Activated naive CD4-positive, alpha-beta T cell treated with Interleukin-2 at 50 U/mL for 16 hours (primary cell): ENCODE data around the gene SPAAR.

ENCODE experiments used
- DNase-seq: peaks from one replicate; pipeline ENCODE4 v3.0.0-alpha.2; 2020

SPAAR gene

DNA sequence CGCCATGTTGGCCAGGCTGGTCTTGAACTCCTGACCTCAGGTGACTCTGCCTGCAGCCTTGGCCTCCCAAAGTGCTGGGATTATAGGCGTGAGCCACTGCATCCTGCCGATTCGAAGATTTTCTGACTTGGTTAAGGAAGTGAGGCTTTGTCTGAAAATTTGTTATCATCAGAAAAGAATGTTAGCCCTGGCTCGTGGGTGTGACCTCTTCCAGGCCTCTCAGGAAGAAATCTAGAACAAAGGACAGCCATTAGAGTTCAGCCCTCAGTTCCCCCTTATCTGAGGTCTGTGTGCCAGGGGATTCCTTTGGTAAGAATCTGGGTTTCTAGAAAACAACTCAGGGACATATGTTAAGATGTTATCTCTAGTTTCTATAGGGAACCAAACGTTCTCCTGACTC is 42.4 kb downstream of the SPAAR start:
- no peak for DNase-seq

DNA sequence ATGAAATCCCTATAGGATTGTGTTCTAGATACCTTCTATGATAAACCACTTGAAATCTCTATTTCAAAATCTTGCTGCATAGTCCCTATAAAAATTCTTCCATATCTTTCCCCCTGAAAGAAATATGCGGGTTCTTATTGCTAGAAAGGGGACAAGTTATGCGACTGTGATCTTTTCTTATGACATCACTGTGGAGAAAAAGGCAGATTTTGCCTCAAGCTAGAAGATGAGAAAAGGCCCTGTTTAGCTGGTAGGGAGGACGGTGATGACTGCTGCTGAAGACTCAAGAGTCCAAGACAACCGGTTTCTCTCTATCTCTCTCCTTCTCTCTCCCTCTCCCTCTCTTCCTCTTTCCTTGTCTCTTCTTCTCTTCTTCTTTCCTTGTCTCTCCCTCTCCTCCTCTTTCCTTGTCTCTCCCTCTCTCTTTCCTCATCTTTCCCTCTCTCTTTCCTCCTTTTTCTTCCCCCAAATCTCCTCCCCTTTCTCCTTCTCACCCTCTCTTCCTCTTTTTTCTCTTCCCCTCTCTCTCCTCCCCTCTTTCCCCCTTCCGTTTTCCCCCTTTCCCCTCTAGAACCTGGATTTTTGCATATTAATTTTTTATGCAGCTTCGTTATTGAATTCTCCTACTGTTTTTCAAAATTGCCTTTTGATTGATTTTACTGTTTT is 43.4 kb downstream of the SPAAR start:
- no peak for DNase-seq

DNA sequence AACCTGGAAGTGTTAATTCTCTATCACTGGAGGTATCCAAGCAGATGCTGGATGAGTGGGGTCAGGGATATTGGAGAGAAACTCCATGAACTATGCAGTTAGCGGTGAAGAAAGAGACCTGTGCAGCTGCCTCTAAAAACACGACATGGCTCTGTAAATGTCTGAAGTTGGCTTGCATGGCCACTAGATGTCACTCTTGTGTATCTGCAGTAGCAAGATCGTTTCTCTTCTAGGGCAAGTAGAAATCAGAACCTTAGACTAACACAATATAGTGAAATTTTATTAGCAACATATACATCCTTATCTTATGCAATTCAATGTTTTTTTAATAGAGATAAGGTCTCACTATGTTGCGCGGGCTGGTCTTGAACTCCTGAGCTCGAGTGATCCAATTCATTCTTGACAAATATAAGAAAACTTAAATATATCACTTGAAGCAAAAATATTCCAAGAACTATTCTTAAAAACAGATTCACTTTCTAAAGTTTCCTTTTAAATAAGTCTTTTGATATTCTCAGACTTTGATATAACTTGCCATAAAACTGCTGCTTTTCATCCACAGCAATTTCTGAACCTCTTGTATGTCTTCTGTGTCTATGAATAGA is 45.8 kb downstream of the SPAAR start:
- peak; percentile 43 for DNase-seq

DNA sequence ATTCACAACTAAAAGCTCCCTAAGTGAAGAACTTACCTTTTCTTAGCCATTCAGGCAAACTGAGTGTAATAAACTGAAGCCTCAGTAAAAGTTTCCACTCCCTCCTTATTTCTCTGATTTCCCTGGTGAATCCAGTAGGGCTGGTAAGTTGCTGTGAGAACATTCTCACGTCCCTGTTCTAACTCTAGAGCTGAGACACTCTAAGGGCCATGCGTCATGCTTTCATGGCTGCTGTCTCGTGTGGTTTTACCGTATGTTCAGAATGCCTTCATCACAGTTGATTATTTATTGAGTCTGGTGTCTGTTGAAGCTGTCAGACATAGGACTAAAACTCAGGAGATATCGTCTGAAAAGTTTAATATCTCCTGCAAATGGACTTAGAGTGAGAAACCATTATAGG is 47.4 kb downstream of the SPAAR start:
- no peak for DNase-seq

DNA sequence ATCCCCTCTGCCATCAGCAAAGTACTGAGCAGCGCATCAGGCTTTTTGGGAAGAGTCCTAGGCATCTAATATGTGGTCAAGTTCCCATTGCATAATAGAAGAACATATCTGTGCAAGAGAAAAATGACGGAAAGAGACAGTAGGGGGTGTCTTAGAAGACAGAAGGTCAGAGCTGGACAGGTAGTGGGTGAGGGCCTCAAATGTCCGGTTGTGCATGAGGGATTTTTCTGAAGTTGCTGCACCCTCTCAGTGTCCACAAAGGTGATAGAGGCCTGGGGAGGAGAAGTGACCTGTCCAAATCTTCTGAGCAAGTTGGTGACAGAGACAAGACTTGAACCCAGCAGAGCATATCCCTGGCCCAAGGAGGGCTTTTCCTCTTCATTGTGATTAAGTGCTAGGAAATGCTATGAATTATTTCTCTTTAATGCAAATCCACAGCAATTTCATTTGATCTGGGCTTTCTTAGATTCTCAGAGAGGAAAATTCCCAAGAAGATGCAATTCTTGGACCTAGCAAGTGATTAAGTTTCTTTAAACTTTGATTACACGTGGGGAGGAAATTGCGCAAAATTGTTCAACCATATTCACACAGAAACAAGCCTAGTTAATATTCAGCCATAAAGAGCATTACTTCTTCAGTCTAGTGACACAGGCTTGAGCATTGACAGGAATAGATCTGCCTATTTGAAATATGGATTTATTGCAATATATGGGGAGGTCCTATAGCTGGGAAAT is 49.0 kb downstream of the SPAAR start, which contains the start of gene OR2S2:
Gene OR2S2, minus strand, starts transcription at position 51 of the 734 bp plus-strand sequence. CDS start 56 bp downstream, outside the sequence.
- no peak for DNase-seq

DNA sequence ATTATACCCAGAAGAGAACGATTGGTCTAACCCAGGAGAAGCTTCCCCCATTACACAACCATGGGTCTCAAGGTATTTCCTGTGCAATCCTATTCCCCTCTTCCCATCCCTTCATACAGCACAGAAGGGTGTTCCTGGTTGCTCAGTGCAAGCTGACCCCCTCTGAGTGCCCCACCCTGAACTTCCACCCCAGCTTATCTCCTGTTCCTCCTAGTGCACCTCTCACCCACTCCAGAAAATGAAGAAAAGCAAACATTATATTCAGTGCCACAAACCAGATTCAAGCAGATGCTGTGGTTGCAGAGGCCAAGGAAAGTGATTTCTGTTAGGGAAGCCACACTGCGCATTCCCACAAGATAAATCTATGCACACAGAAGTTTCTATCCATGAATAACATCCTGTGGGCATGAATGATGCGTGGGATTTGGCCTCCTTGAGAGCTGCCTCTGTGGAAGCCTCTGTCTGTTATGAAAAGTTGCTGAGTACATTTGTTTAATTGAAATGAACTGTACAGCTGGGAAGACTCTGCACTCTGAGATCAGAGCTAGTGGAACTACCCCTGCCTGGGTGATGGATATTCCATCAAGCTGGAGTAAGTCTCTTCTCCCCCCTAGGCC is 50.9 kb downstream of the SPAAR start:
- no peak for DNase-seq
